BLaER1 (cell line): Measurements from ENCODE around the gene LAMTOR1.

Experiments used
- H3K27ac ChIP-seq: shearing (Covaris generic); formaldehyde crosslinking; 2 replicates; pipeline ENCODE4 v1.8.1; 2022
- H3K27me3 ChIP-seq: shearing (Covaris generic); formaldehyde crosslinking; 2 replicates; pipeline ENCODE4 v1.8.1; 2022
- H3K36me3 ChIP-seq: shearing (Covaris generic); formaldehyde crosslinking; 2 replicates; pipeline ENCODE4 v1.8.1; 2022
- H3K4me1 ChIP-seq: shearing (Covaris generic); formaldehyde crosslinking; 2 replicates; pipeline ENCODE4 v1.8.1; 2022
- H3K4me2 ChIP-seq: shearing (Covaris generic); formaldehyde crosslinking; 2 replicates; pipeline ENCODE4 v1.8.1; 2022
- H3K4me3 ChIP-seq: shearing (Covaris generic); formaldehyde crosslinking; 2 replicates; pipeline ENCODE4 v1.8.1; 2022
- H3K9ac ChIP-seq: shearing (Covaris generic); formaldehyde crosslinking; 2 replicates; pipeline ENCODE4 v1.8.1; 2022
- H3K9me3 ChIP-seq: shearing (Covaris generic); formaldehyde crosslinking; 2 replicates; pipeline ENCODE4 v1.8.1; 2022
- H4K20me1 ChIP-seq: shearing (Covaris generic); formaldehyde crosslinking; 2 replicates; pipeline ENCODE4 v1.8.1; 2022
- Cebpa-rat ChIP-seq: shearing (Covaris generic); IDR thresholded peaks from 2 replicates; pipeline ENCODE4 v1.8.1; 2022

LAMTOR1 gene

DNA sequence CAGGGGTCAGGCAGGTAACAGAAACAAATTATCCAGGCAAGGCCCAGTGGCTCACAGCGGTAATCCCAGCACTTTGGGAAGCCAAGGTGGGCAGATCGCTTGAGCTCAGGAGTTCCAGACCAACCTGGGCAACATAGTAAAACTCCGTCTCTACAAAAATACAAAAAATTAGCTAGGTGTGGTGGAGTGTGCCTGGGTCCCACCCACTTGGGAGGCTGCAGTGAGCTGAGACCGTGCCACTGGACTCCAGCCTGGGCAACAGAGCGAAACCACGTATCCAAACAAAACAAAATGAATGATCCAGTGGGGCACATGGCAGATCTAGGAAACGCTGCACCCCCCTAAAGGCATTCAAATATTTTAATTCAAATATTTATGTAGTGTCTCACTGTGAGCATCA, 32.6 kb downstream of the LAMTOR1 start:
- peak overlapping the region; percentile 65 for H3K4me2 ChIP-seq
- peaks cover 77% of the 10 kb centered on the region for H3K4me1 ChIP-seq
- peak overlapping the region; percentile 67; the same call in 1 of the 2 replicates for H3K27ac ChIP-seq
- no peaks in the 10 kb centered on the region for H3K9me3 ChIP-seq
- no peak overlapping the region; the same call in 1 of the 2 replicates for H3K9ac ChIP-seq
- H3K4me3 ChIP-seq: no peak overlapping the region
- peaks cover 68% of the 10 kb centered on the region for H4K20me1 ChIP-seq
- H3K36me3 ChIP-seq: peaks cover 47% of the 10 kb centered on the region
- H3K27me3 ChIP-seq: no peaks in the 10 kb centered on the region
- TF ChIP-seq Cebpa-rat: no peak

DNA sequence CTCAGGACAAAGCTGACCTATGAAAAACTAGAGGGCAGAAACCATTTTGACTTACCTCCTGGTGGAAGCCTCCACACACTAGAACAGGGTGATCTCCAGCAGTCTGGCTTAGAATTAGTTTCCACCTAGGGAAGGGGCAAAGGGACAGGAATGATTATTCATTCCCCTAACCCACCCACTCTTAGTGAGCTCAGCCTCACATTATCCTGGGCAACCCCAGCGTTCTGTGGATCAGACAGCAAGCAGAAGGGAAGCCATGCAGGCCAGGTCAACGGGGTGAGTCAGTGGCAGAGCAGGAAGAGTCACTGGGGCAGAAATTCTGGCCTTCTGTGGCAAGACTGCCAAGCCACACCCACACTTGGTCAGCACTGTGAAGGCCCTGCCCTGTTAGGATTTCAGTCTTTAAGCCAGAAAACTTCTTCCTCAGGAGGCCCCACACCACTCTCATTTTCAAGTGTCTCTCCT, 33.3 kb downstream of the LAMTOR1 start:
- H3K9ac ChIP-seq: peak overlapping the region; percentile 63
- H3K4me2 ChIP-seq: peak overlapping the region; percentile 65
- H3K36me3 ChIP-seq: peaks cover 44% of the 10 kb centered on the region
- 0 out of 2 replicates have a peak overlapping the region, but pooled peaks have one; percentile 14 for H3K4me3 ChIP-seq
- peaks cover 71% of the 10 kb centered on the region for H3K4me1 ChIP-seq
- no peaks in the 10 kb centered on the region for H3K9me3 ChIP-seq
- H4K20me1 ChIP-seq: peaks cover 67% of the 10 kb centered on the region
- H3K27me3 ChIP-seq: no peaks in the 10 kb centered on the region
- H3K27ac ChIP-seq: peak overlapping the region; percentile 67
- no peak for TF ChIP-seq Cebpa-rat

DNA sequence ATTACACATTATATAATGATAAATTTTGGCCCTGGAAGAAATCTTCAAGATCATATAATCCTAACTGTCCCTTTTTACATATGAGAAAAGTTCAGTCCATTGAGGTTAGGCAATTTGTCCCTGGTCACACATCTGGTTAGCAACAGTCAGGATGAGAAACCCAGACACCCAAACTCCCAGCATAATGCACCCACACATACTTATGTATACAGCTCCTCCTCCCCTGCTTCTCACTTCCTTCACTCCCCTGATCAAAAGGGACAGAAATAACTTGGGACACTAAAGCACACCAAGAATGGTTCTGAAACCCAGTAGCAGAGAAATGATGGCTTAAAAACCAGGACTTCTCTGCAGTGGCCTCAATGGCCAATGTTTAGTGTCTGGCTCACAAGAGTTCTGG, 33.9 kb downstream of the LAMTOR1 start:
- Histone ChIP-seq H3K4me1 (peaks cover 71% of the 10 kb centered on the region), H3K27ac (peak overlapping the region; percentile 67), H3K36me3 (peaks cover 45% of the 10 kb centered on the region), H3K27me3 (no peaks in the 10 kb centered on the region), H3K4me3 (peak overlapping the region; percentile 14; the same call in 1 of the 2 replicates), H4K20me1 (peaks cover 66% of the 10 kb centered on the region), H3K9ac (peak overlapping the region; percentile 63; the same call in 1 of the 2 replicates), H3K9me3 (no peaks in the 10 kb centered on the region), H3K4me2 (peak overlapping the region; percentile 65)
- TF ChIP-seq Cebpa-rat: no peak

DNA sequence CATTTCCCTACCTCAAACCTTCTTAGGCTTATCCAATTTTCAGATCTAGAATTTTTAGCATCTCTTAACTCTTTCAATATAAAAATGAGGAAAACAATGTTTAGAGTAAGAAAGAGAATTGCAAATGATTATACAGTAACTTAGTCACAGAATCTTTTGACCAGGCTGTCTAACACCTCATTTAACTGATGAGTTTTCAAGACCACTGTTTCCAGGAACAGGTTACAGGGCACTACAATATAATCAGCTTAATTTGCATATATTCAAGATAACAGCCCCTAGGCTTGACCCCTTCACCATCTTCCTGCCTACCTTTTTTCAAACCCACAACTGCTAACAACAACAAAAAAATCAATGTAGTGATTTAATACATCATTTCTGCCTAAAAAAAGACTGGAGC, 35.4 kb downstream of the LAMTOR1 start:
- no peak overlapping the region for H3K4me3 ChIP-seq
- no peak overlapping the region for H3K27ac ChIP-seq
- H3K36me3 ChIP-seq: peaks cover 53% of the 10 kb centered on the region
- H3K27me3 ChIP-seq: no peaks in the 10 kb centered on the region
- peaks cover 54% of the 10 kb centered on the region for H4K20me1 ChIP-seq
- no peaks in the 10 kb centered on the region for H3K9me3 ChIP-seq
- H3K9ac ChIP-seq: no peak overlapping the region
- H3K4me2 ChIP-seq: peak overlapping the region; percentile 65; the same call in 1 of the 2 replicates
- H3K4me1 ChIP-seq: peaks cover 60% of the 10 kb centered on the region
- TF ChIP-seq Cebpa-rat: no peak

DNA sequence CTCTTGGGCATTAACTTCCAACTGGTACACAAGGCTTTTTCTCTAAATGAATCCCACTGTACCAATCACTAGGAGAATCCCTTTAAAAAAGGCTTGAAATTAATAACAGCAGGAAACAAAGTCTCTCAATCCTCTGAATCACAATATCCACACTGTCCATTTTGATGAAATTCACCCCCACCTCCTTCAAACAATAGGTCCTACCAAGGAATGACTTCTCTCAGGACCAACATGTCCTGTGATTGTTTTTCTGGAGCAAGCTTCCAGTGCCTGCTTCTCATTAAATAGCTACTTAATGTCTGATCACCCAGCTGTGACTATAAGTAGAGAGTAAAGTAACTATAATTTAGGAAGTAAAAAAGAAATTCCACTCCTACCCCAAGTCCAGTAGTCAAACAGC, 35.8 kb downstream of the LAMTOR1 start:
- no peaks in the 10 kb centered on the region for H3K9me3 ChIP-seq
- H3K27me3 ChIP-seq: no peaks in the 10 kb centered on the region
- no peak overlapping the region for H3K9ac ChIP-seq
- H3K27ac ChIP-seq: peak overlapping the region; percentile 45
- H3K4me1 ChIP-seq: peaks cover 58% of the 10 kb centered on the region
- no peak for TF ChIP-seq Cebpa-rat
- H3K4me2 ChIP-seq: peak overlapping the region; percentile 7; the same call in 1 of the 2 replicates
- H3K36me3 ChIP-seq: peaks cover 57% of the 10 kb centered on the region
- H3K4me3 ChIP-seq: no peak overlapping the region
- H4K20me1 ChIP-seq: peaks cover 50% of the 10 kb centered on the region

DNA sequence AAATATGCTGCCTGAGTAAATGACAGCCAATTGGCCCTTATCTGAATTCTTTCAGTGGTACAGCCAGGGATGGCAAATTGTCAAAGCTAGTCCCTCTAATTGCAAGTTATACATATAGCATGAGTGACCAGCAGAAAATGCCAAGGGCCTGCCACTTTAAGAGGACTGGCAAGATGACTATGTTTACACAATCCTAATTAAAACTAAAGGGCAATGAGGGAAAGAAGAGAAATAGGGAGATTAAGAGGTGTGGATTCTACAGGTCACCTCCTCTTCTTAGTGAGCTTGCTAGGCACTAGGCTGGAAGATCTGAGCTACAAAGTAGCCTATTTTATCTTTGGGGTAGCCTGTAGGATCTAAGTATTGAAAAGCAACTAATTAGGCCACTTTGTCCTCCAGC, 36.2 kb downstream of the LAMTOR1 start:
- no peak overlapping the region for H3K9ac ChIP-seq
- no peaks in the 10 kb centered on the region for H3K27me3 ChIP-seq
- H3K9me3 ChIP-seq: no peaks in the 10 kb centered on the region
- H4K20me1 ChIP-seq: peaks cover 46% of the 10 kb centered on the region
- H3K36me3 ChIP-seq: peaks cover 59% of the 10 kb centered on the region
- peaks cover 58% of the 10 kb centered on the region for H3K4me1 ChIP-seq
- peak overlapping the region; percentile 45 for H3K27ac ChIP-seq
- peak overlapping the region; percentile 7; the same call in 1 of the 2 replicates for H3K4me2 ChIP-seq
- H3K4me3 ChIP-seq: no peak overlapping the region
- no peak for TF ChIP-seq Cebpa-rat

DNA sequence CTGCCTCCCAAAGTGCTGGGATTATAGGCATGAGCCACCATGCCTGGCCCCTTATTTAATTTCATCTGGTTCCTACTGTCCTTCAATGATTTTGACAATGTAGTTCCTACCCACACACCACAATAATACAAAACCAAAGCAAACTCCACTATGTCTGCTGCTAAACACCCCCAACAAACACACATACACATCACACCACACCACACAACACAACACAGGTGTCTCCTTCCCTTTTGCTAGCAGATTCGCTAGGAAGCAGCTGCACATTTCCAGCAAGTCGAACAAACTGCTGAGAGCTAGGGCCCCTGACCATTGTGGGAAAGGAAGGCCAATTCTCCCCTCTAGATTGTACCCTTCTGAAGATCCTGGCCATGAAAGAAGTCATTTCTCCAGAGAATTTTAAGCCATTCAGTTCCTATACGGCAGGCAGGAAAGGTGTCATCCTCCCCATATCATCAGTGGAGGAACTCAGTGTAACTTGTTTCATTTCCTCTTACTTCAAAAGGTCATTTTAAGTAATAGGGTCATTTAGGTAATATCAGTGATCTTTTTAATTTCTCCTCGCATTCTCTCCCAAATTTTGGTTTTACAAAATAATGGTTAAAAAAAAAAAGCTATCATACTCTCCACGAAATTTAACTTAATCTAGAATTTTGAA, 41.2 kb downstream of the LAMTOR1 start:
- Histone ChIP-seq H3K4me1 (peaks cover 13% of the 10 kb centered on the region), H3K9ac (peak overlapping the region; percentile 32; the same call in 1 of the 2 replicates), H3K9me3 (no peaks in the 10 kb centered on the region), H3K36me3 (peaks cover 73% of the 10 kb centered on the region), H4K20me1 (peaks cover 25% of the 10 kb centered on the region; the same call in 1 of the 2 replicates), H3K4me3 (no peak overlapping the region), H3K27ac (peak overlapping the region; percentile 47), H3K4me2 (peak overlapping the region; percentile 41; the same call in 1 of the 2 replicates), H3K27me3 (no peaks in the 10 kb centered on the region)
- TF ChIP-seq Cebpa-rat: no peak

DNA sequence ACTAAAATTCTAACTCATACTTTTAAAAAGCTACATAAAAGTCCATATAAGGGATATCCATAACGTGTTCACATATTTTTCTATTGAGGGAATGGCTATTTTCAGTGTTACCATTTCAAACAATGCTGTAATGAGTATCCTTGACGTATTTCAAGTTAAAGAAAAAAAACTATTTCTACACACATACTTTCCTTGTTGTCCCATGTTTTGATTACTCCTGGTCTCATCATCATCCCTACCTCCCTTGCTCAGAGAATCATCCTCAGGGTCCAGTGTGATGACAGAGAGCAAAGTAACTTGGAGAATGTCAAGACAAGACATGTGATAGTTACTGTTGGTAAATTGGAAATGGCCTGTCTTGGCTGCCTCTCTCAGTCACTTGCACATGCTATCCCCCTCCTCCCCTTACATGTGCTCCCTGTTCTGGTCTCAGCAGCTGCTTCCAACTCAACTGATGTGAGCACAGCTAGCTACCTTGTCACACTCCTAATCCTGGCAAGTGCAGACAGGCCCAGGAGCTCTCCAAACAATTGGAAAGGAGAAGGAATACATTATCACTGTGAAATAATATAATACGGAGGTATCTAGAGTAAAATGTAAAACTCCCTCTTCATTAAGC, 44.6 kb downstream of the LAMTOR1 start:
- no peak for TF ChIP-seq Cebpa-rat
- peaks cover 11% of the 10 kb centered on the region for H3K4me1 ChIP-seq
- no peak overlapping the region for H3K4me3 ChIP-seq
- H3K9me3 ChIP-seq: no peaks in the 10 kb centered on the region
- H4K20me1 ChIP-seq: peaks cover 12% of the 10 kb centered on the region; the same call in 1 of the 2 replicates
- no peak overlapping the region for H3K4me2 ChIP-seq
- no peaks in the 10 kb centered on the region for H3K27me3 ChIP-seq
- H3K36me3 ChIP-seq: peaks cover 72% of the 10 kb centered on the region
- no peak overlapping the region for H3K9ac ChIP-seq
- H3K27ac ChIP-seq: no peak overlapping the region

DNA sequence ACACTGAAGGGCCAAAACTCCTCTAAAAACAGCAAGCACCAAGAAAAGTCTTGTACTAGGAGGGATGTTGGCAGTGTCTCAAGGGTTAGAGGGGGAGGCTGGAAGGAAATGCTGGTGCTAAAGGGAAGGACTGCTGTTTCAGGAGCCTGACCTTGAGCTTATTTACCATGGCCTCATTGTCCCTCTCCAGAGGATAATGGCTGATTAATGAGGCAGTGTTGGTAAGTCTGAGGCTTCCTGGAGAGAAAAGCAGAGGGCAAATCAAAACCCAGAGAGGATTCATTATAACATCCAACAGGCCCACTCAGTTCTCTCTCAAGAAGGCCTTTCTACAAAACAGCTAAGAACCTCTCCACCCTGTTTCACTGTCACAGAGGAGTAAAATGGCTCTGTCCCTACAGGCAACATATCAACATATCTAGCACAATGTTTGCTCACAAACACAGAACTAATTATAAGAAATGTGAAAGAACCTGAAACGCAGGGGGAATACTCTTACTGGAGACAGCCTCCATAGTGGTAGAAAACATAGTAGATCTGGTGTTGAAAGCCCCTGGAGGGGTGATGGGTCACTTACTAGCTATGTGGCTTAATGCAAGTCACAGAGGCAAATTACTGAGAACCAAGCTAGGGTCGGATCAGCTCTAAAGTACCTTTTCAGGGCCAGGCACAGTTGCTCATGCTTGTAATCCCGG, 54.2 kb downstream of the LAMTOR1 start:
- Histone ChIP-seq H3K9ac (no peak overlapping the region), H3K27me3 (no peaks in the 10 kb centered on the region), H3K4me3 (no peak overlapping the region), H3K4me2 (no peak overlapping the region), H3K9me3 (no peaks in the 10 kb centered on the region), H3K4me1 (peaks cover 27% of the 10 kb centered on the region), H3K36me3 (peaks cover 74% of the 10 kb centered on the region), H3K27ac (no peak overlapping the region), H4K20me1 (no peaks in the 10 kb centered on the region)
- no peak for TF ChIP-seq Cebpa-rat
